Brain pericyte (primary cell): ENCODE data around the gene C11orf86.
"Not testable (repeated sequence)": the region's sequence is repeated elsewhere in the genome, so short reads cannot be mapped to it uniquely, and the experiment has no call there.

Source experiments
- DNase-seq: peaks from one replicate; pipeline ENCODE4 v3.0.0-alpha.2; 2012; ENCODE audit warnings: low read depth, low spot score

Gene C11orf86, protein sequence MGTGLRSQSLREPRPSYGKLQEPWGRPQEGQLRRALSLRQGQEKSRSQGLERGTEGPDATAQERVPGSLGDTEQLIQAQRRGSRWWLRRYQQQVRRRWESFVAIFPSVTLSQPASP

DNA sequence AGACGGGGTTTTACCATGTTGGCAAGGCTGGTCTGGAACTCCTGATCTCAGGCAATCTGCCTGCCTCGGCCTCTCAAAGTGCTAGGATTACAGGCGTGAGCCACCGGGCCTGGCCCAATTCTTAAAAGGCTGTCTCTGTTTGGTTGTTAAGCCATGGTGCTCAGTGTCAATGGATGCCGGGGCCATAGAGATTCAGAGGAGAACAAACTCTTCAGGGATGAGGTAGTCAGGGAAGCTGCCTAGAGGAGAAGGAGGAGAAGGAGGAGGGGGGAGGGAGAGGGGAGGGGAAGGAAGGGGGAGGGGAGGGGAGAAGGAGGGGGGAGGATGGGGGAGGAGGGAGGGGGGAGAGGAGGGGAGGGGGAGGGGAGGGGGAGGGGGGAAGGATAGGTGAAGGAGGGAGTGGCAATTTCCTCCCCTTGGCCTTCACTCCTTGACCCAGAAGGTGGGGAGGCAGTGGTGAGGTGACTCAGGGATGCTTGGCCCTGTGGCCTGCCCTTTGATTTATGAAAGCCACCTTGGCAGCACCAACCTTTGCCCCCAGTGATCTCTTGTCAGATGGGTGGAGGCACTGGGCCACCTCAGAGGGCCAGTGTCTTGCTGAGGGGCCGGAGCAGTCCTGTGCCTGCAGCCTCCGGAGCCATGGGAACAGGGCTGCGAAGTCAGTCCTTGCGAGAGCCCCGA, at the start of gene C11orf86:
TSS of gene C11orf86 (plus strand) at position 581 of the 681 bp plus-strand sequence. CDS start at position 640, 59 bp downstream.
- no peak for DNase-seq

DNA sequence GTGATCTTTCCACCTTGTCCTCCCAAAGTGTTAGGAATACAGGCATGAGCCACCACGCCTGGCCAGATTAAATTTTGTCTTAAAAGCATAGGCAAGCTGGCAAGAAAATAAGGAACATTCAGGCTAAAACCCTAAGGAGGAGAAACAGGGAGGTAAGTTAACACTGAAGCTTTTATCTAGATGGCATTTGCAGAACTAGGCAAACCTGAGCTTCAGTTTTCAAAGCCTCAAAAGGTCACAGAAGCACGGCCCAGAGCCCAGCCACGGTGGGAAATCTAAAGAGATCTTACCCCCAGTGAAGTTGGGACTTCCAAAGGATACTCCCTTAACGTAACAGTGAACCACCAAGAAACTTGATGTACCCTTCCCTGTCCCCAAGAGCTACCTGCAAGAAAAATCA, 45.4 kb upstream of the C11orf86 start:
- DNase-seq = no peak

DNA sequence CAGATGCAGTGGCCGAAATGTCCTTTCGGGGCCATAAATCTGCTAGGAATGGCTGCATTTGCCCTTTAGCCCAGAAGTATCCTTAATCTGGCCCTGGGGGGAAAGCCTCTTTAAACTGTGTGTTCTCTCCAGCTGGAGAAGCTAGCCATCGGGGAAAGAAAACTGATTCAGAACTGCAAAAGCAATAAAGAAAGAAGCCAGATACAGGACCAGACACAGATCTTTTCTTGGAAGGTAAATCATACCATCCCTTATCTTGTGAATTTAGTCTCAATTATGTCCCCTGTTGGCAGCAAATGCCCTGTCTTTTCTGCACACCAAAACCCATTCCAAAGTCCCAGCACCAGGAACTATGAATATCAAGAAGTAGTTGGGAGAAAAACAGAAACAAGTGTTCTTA, 42.6 kb upstream of the C11orf86 start:
- DNase-seq = no peak

DNA sequence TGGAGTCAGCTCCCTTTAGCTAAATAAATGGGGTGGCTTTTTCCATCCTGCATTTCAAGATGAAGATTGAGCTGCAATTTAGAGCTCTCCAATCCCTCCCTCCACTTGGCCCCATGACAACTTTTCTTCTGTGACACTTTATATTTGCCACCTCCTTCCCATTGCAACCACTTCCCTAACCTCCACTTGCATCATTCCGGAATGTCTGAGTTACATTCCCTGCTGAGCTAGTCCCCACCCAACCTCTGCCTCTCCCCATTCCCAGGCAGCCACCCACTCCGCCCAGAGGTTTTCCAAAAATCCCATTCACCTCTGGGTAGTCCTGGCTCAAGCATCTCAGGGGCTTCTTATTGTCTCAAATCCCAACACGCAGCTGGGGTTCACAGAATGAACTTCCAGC, 41.6 kb upstream of the C11orf86 start:
- DNase-seq = no peak

DNA sequence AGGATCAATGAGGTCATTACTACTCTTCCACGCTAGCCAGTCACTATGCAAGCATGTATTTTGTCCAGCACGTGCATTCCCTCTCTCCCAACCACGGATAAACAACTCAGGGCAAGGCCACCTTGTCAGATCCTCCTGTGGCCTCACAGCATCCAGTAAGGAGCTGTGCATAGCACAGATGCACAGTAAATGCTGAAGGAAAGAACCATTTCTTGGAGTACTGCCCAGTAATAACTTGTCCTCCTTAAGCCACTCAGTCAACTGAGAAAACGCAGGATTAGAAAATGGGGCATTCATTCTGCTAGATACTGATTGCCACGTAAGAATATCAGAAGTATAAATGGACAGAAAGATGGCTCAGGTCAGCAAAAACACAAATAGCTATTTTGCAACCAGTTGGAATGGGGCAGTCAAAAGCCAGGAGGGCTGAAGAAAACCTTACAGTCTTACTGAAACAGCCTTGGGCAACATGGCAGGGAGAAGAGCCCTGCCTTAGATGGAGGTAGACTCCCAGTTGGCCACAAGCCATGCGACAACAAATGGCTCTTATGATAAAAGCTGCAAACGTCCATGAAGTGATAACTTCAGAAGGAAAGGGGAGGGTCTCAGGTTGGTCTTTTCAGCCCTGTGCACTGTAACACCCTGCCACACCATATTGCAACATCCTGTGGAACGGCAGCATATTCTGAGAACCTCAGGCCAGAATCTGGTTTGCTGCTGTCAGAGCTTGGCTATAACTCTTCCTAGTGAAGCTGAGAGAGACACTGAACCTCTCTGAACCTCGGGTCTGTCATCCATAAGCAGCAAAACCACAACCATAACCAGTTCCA, 39.9 kb upstream of the C11orf86 start:
- DNase-seq = no peak

DNA sequence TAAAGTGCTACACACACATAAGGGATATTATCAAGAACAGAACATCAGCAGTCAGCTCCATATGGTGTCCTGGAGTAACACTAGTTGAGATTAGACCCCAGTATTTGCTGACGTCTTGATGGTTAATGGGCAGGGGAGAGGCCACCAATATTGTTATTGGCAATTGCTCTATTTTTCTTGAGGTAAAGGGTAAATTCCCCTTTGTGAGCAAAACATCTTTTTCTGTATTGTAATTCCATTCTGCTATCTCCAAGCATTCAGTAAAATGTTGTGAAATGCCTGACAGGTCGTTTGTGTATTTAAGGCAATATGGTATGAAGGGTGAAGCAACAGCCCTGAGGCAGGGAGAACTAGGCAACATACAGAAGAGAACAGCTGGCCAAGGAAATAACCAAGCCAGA, 38.8 kb upstream of the C11orf86 start:
- DNase-seq = peak; percentile 84

DNA sequence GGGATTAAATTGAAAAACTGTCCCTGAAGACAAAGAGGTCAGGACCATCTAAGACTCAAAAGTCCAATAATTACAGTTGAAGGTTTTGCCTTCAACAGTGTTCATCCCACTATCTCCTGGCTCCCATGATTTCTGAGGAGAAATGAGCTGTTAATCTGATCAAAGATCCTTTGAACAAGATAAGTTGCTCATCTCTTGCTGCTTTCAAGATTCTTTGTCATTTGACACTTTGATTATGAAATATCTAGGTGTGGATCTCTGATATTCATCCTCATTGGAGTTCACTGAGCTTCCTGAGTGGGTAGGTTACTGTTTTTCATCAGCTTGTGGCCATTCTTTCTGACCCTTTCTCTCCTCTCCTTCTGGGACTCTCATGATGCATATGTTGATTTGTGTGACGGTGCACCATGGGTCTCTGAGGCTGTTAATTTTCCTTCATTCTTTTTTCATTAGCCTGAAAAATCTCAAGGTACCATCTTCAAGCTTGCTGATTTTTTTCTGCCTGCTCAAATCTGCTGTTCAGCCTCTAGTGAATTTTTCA, 37.8 kb upstream of the C11orf86 start:
- no peak for DNase-seq

DNA sequence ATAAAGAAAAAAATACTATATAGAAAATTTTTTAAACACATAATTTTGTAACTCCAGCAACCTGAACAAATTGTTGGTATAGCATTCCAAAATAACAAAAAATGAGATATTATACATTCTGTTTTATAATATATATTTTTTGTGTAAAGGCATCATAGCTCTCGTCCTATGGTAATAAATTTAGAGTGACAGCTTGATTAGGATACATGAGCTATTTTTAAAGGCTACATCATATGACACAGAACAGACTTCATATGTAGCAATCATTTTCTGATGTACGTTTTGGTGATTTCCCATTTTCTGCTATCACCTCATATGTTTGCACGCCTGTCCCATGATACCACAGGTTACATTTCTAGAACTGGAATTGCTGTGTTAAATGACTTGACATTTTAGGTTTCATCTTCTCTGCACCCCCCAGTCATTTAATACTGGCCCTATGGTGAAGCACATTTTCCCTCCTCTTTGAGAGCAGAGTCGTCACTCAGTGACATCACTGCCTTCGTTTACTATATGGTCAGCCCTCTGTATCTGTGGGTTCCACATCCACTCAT, 36.4 kb upstream of the C11orf86 start:
- DNase-seq = no peak

DNA sequence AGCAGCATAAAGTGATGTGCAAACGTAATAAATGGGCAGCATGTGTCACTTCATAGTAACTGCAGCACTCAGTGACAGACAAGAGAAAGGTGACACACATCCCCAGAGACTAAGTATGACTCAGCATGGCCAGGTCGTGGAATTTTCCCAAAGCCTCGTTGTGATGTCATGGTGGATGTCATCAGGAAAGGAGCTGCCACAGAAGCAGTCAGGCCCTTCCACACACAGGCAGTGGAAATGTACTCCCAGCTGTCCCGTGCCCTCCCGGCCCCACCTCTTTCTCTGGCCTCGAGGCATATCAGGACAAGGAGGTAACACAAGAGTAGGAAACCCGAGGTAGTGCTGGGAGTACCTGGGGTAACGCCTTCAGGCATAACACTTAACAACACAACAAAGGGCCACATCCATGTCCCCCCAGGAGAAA, 25.0 kb upstream of the C11orf86 start:
- no peak for DNase-seq

DNA sequence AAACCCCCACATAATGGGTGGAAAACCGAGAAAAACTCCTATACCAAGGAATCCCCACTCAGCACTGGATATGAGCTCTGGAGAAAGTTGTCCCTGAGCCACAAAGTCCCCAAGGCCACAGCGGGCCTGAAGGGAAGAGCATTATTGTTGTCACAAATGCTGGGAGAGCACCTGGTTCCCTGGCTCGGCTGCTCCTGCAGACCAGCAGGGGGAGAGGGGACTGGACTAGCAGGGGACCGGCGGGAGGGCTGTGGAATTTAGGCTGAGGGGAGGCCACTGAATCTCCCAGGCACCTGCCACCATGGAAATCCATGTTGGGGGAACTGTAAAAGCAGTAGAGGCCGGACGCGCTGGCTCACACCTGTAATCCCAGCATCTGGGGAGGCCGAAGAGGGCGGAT, 24.0 kb upstream of the C11orf86 start:
- DNase-seq = no peak

DNA sequence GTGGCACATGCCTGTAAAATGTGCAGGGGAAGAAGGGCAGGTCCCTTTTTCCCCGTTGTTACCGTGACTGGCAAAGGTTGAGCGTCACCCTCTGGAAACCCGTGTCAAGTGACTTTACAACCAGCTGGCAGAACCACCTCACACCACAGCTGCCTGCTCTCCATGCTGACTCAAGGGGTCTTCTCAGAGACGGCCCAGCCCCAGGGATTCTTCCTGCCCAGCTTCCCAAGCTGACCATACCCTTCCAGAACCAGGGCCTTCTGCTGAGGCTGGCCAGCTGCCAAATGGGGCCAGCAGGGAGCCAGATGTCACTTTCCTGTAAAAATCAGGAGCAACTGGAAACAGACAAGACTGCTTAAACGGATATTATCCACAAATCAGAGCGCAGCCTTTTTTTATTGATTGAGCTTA, 23.2 kb upstream of the C11orf86 start:
- peak; percentile 92 for DNase-seq

DNA sequence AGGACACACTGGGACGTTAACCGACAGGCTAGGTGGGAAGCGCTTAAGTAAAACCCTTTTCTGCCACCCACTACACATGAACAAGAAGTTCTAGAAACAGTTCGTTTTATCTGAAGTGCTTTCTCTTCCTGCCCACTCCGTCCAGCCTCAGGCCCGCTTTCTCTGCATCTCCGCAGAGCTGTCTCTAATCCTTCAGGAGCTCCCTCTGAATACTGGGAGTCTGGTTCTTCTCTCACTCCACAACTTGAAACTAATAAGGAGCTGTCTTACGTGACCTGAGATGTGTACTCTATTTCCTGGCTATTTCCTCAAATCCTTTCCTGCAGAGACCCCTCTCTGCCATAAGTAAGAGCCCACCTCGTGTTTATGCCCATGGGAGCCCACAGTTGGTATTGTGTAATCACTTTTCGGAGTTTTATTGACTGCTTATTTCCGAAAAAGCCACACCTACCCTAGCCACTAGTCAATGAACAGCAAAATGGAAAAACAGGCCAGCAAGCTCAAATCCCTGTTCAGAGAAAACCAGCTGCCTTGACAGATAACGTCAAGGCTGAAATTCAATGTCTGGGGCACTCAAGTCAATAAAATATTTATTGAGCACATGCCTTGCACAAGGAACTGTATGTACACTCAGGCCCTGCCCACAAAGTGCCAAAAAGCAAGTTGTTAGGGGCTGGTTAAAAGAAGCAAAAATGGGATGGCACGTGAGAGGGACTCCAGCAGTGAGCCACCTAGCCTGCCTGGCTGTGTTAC, 21.8 kb upstream of the C11orf86 start:
- DNase-seq = no peak

DNA sequence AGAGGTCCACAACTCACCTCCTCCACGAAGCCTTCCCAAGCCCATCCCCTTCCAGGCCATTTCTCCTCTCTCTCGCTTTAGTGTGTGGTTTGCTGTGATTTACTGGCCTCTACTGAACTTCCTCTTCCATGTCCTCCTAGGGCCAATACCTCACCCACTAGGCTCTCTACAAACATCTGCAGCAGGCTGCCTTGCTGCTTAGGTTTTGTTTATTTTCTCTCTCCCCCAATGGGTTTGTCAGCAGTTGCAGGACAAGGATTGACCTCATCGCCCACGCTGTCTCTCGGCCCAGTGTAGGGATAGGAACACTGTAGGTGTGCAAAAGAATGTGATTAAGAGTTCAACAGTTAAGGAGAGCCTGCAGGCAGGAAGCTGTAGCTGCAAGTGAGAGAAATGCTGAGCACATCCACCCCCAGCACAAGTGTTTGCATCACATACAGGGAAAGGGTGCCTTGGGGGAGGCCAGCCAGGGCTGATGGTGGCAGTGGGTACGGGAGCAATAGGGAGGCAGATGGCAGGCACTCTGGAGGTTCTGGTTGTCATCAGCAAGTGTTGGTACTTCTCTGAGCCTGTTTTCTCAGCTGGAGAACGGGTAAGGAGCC, 18.3 kb upstream of the C11orf86 start:
- peak; percentile 73 for DNase-seq

DNA sequence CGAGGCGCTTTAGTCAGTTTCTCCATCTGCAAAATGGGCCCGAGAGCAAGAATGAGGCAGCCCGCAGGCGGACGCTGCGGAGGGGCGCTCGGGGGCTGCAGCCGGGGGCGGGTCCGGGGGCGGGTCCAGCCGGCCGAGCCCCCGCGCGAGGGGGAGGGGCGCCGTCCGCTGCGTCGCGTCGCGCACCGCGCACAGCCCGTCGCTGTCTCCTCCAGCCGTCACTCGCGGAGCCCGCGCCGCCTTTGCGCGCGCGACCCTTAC, 17.2 kb upstream of the C11orf86 start:
- DNase-seq = no peak

DNA sequence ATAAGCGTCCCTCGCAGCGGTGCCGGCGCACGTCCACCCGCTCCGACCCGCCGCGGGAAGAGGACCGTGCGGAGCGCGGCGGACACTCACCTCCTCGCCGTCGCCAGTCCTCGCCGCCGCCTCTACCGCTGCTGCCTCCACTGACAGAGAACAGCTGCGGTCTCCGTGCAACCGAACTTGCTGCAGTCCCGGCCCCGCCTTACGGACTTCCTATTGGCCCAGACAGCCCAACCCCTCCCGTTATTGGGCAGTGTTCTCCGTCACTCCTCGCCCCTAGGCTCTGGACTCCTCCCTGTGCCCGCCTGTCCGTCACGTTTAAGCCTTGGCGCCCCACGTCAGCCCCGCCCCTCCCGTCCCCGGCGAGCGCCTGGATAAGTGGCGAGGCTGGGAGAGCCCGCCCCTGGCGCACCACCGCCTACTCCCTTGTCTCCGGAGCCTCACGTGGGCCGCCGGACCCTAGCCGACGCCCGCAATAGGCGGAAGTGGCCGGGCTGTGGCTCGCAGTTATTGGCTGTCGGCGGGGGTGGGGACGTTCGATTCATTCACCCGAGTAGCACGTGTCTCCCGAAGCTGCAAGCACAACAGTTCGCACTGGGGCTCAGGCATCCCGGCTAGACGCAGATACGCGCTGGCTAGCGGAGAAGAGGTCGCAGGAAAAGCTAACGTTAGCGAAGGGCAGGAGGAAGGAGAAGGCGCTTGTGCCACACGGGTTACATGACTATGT, 16.7 kb upstream of the C11orf86 start, which contains the start of gene PC:
TSS of gene PC (minus strand) at position 152 of the 724 bp plus-strand sequence. CDS start 86,224 bp downstream, outside the sequence.
- DNase-seq = peak; percentile 100

DNA sequence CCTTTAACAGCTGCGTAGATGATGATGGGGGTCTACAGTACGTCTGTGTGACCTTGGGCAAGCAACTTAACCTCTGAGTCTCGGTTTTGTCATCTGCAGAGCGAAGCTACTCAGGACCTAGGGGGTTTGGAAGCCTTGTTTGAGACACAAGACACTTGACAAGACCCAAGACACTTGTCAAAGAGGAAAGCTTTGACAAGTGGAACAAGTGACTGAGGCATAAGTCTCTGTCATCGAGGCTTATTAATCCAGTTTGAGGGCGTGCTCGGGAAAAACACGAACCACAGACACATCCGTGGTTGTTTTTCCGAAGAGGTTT, 16.2 kb upstream of the C11orf86 start:
- DNase-seq = no peak

DNA sequence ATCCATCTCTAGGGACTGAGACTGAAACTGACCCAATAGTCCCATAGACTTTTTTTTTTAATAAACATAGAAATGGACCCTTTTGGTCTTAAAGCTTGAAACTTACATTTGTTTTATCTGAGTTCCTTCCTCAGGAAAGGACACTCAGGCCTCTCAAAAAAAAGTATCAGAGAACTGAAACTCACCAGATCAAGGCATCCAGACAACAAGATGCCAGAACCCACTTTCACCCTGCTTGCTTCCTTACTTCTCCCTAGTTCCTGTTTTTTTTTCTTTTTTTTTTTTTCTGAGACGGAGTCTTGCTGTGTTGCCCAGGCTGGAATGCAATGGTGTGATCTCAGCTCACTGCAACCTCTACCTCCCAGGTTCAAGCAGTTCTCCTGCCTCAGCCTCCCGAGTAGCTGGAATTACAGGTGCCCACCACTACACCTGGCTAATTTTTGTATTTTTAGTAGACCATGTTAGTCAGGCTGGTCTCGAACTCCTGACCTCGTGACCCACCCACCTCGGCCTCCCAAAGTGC, 13.4 kb upstream of the C11orf86 start:
- not testable (repeated sequence) for DNase-seq

DNA sequence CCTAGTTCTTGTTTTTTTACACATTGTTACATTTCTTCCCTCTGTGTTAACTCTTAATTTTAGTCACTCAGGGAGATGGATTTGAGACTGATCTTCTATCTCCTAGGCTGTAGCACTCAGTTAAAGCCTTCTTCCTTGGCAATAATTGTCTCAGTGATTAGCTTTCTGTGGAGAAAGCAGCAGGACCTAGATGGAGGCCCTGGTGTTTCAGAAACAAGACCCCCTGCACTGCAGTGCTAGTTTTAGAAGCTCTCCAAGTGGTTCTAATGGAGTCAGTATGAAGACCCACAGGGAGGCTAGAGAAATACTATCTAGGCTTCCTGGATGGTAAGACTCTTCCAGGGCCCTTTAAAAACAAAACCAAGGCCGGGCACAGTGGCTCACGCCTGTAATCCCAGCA, 12.9 kb upstream of the C11orf86 start:
- DNase-seq = no peak

DNA sequence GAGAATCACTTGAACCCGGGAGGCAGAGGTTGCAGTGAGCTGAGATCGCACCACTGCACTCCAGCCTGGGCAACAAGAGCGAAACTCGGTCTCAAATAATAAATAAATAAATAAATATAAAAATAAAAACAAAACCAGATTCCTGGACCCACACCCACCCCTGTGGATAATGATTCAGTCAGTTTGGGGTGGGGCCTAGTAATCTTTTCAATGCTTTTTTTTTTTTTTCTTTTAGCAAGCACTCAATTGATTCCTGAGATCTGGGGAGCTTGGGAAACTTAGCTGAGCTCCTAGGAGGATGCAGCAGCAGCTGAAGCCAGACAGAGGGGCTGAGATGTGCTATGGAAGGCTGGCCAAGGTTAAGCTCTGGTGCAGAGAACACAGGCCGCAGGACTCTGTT, 12.3 kb upstream of the C11orf86 start:
- no peak for DNase-seq

DNA sequence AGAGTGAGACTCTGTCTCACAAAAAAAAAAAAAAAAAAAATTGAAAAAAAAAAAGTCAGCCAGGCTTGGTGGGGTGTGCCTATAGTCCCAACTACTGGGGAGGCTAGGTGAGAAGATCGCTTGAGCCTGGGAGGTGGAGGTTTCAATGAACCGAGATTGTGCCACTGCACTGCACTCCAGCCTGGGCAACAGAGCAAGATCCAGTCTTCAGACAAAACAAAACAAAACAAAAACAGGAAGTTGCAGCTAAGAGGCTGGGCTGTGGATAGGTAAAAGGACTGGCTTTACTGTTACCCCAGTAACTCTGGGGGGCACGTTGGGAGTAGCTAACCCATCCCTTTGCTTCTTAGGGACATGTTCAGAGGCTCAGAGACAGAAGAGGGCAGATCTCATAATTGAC, 10.6 kb upstream of the C11orf86 start:
- no peak for DNase-seq
